HG03139 (cell line): Measurements from ENCODE around the gene CDK5RAP2.

Experiments used
- ATAC-seq: cut with Tn5 transposase; IDR thresholded peaks from one replicate; pipeline ENCODE4 v1.9.1; 2021; ENCODE audit not compliant: unreplicated experiment

CDK5RAP2 gene

DNA sequence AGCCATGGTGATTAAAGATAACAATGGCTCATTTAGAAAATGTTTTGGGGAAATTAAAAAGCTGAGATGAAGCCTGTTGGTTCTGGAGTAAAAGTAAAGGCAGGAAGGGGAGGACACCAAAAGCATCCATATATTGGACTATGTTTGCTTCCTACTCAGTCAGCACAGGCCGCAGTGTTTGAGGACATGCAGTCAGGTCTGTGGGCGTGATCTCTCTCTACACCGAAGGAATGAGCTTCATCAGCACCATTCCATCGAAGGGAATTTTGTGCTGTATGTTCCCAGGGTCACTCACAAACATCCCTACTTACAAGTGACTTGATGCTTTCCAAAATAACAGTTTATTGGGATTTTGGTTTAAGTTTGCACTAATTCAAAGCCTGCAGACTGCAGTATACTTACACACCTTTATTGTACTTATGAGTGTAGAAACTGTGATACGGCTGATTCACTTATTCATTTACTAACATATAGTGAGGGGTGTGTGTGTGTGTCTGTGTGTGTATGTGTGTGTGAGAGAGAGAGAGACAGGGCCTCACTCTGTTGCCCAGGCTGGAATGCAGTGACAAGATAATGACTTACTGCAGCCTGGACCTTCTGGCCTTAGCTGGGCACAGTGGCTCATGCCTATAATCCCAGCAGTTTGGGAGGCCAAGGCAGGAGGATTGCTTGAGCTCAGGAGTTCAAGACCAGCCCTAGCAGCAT, 13.4 kb upstream of the CDK5RAP2 start:
- no peak for ATAC-seq

DNA sequence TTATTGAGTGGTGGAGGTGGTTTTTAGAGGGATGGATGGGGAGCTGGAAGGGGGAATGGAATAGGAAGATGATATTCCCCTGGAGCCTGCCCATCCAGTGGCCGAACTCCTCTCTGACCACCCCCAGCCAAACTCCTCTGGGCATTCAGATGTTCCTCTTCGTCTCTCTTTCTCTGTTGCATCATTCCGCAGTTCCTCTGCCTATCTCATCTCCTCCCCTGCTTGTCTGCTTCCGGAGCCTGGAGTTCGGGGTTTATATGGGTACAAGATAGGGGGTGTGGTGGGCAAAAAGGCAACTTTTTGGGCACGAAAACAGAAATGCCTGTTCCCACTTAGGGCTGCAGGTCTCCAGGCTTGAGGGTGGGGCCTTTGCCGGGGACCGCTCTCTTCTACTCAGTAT, 12.2 kb upstream of the CDK5RAP2 start:
- no peak for ATAC-seq

DNA sequence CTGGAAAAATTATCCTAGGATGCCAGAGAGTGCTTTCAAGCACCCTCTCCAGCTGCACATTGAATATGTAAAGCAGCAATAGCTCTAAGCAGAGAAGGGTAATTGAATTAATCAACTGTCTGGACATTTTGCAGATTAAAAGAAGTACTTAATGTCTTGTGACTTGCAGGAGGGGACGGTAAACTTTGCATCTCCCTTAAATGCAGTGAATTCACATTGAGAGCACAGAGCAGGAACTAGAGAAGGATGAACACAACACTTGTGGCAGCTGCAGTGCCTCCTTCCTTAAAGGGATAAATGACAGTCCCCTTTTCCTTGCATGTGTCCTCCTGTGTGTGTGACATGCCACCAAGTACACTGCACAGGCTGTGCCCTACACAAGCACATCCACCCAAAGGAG, 7.4 kb upstream of the CDK5RAP2 start:
- no peak for ATAC-seq

DNA sequence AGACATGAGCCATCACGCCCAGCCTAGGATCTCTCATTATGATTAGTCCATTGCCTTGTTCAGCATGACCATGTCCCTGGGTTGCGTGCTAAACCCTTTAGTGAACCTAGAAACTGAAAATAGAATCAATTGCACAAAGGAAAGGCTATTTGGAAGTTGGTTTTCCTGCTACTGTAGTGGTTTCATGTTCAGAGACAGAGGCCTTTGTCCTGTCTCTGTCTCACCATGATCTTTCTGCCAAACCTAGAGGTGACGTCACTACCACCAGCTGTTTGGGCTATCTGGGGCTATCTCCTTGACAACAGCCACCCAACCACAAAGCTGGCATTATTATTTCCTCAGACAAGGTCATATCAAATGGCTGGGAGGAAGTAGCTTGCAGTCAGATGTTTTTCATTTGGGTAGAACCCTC, 4.0 kb upstream of the CDK5RAP2 start:
- no peak for ATAC-seq

DNA sequence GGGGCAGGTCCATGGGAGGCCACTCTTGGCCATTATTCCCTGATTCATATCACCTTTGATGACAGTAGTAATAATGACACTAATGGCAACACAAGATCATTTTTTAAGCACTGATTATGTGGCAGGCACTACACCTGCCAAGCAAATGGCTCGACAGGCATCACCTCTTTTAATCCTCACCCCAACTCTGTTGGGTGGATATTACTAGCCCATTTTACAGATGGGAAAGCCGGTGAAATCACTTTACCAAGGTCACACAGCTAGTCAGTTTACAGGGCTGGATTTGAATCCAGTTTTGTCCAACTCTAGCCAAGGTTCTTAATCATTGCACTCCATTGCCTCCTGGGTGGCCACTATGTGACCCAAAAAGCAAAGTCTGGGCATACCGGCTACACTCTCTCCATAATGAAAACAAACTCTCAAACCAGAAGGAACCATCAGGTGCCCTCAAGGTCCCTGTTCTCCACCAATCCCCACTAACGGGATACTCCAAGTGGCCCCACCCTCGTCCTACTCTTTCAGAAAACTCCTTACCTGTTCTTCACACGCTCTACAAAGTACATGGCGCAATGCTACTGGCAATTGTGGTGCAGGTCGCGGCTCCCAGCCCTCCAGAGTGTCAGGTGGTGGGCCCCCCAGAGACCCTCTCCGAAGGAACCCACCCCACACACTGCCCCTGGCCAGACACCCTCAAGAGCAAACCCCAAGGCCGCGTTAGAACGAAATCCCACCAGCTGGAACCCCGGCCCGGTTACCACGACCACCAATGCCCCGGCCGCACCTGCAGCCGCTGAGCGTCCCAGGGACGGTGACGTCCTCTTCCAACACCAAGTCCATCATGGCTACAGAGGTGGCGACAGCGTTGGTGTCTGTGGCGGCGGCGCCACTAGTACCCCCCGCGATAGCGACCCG, 572 bp downstream of the CDK5RAP2 start:
- ATAC-seq: peak; percentile 31

DNA sequence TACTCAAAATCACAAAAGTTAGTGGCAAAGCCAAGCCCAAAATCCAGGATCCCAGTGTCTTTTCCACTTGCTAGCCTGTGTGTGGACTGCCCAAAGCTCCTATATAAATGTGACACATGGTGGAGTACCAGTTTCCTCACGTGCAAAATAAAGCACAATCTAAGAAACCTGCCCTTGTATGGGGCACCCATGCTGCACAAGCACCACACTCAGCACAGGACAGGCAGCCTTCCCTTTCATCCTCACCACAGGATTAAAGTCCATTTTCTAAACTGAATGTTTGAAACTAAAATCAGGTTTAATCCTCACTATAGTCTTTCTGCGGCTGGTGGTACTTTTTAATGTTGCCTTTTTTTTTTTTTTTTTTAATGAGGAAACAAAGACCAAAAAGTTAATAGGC, 5.5 kb downstream of the CDK5RAP2 start:
- ATAC-seq: no peak

DNA sequence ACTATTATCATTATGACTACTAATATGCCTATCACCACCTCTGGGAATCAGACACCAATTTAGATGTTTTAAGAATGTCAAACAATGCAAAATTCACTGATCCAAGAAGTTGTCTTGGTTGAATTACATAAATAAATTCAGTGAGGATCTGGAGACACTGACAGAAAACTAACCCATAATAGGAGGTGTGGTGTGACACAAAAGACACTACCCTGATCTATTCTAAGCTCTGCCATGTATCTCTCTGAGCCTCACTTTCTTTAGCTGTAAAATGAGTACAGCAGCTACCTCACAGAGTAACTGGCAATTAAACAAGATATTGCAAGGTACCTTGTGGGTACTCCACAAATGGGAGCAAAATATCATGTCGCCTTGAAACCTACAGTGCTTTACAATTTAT, 7.5 kb downstream of the CDK5RAP2 start:
- ATAC-seq: no peak

DNA sequence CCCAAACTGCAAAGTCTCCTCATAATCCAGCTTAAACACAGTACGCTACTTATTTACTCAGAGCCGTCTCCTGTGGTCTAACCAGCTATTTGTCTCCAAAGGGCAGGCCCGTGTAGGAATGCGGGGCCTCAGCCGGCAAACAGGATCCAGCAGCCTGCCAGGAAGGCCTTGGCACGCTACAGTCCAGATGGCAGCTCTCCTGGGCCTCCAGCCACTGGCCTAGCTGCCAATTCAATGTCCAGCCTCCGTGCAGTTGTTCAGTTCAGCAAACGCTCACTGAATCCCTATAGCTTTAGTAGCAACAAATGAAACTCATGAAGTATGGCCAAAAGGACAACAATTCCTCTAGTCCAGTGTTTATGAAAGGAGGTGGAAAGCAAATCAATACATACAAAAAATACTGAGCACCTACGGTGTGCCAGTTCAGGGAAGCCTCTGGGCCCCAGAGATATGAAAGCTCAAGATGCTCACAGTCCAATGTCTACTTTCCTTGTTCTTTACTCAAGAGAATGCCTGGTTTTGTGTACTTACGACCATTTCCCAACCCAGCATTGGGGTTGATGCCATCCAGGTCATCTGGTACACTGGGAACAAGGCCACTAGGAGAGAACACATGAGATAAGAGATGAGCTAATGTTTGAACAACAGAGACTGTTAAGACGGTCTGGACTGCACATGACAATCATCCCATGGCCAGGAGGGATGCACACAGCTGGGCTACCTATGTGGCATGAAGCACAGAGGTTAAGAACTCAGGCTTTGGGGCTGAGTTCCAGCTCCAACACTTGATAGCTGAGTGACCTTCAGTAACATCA, 8.3 kb downstream of the CDK5RAP2 start:
- no peak for ATAC-seq

DNA sequence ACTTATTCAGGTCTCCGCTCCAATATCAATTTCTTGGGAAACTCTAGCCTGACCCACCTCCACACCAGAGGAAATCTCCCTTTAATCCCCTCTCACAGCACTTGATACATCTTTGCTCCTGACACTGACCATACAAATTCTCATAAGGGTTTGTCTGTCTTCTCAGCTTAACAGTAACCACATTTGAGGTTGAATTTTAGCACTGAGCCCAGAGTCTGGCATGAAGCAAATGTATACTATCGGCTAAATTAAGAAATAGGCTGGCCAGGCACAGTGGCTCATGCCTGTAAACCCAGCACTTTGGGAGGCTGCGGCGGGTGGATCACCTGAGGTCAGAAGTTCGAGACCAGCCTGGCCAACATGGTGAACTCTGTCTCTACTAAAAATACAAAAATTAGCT, 9.7 kb downstream of the CDK5RAP2 start:
- no peak for ATAC-seq

DNA sequence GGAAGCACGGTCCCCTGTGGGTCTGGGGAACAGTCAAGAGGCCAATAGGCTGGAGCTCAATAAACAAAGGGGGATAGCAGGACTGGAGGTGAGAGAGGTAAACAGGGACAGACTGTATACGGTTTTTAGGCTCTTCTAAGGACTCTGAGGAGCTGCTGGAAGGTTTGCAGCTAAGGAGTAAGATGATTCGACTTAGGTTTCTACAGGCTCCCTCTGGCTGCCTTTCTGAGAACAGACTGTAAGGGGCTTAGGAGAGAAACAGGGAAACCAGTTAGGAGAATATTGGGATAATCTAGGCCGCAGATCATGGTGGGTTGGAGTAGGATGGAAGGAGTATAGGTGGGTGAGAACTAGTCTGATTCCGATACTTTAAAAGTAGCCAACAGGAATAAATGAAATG, 10.4 kb downstream of the CDK5RAP2 start:
- no peak for ATAC-seq

DNA sequence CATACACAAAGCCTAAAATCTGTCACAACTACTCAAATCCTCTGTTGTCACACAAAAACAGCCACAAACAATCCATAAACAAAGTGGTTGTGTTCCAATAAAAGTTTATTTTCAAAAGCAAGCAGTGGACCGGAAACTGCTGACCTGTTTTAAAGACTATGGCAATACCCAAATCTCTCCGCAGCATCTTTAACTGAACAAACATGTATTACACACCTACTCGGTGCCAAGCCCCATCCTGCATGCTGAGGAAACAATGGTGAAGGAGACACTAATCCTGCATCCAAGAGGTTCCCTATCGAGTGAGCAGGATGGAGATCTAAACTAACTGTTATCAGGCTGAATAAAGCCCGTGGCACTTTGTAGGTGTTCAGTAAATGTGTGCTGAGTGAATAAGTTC, 11.2 kb downstream of the CDK5RAP2 start:
- ATAC-seq: no peak

DNA sequence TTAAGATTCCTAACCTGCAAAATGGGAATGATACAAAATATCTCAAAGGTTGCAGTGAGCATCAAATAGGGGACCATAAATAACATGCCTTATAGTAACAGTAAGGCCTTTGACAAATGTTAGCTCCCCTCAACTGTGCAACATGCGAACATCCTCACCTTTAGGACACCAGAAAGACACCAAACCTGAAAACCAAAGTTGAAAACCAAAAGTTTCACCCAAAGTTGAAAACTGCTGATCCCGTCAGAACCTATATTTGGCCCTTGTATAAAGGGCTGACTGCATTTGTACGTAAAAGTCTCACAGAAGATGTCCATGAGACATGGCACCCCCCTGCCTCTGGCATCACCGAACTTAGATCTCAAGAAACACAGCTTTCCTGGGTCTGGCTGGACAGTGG, 12.1 kb downstream of the CDK5RAP2 start:
- ATAC-seq: no peak

DNA sequence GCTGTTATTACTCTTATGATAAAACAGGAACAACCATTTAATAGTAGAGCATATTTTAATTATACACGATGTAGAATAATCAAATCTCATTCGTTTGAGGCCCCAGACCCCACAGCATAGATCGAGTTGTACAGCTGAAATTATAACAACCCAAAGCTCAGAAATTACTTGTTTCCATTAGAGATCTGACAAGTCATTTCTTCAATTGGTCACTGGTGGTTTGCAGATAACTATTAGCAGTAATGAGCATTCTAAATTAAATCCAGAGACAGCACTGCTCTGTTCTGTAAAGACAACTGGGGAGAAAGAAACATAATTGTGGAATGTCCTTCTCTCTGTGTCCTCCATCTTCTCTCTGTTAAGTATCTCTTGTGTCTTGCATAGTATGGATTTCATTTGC, 12.9 kb downstream of the CDK5RAP2 start:
- ATAC-seq: no peak

DNA sequence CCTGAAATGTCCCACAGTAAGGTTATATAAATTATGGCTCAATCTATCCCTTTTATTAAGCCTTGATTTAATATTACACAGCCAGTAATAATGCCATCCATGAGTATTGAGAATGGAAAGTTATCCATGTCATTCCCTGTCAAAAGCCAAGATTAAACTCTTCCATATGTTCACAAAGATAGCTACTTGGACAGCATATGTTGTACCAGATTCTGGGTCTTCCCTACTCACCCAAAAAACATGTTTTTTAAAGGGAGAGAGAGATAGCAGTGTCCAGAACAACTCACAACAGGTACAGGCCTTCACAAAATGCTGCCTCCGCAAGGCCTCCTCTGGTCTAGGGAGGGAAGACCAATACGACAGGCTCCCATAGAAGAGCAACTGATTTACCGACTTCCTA, 15.4 kb downstream of the CDK5RAP2 start:
- ATAC-seq: no peak

DNA sequence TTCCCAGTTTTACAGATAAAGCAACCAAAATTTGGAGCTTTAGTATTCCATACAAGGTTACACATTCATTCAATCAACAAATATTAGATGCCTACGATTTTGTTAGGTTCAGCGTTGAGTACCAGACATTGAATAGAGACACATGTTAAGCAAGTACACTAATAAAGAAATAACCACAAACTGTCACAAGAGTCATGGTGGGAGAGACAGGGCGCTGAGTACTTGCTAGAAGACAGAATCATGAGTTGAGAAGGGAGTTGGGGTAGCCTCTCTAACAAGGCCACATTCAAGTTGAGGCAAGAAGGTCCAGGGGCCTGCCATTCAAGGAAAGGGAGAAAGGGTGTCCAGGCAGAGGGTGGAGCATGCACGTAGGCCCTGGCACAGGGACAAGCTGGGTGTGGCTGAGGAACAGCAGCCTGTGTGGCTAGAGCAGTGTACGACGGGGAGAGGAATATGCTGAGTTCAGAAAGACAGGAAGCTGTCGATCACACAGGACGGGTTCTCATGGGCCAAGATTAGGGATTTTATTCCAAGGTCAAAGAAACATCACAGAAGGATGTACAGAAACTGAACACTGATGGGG, 17.0 kb downstream of the CDK5RAP2 start:
- no peak for ATAC-seq

DNA sequence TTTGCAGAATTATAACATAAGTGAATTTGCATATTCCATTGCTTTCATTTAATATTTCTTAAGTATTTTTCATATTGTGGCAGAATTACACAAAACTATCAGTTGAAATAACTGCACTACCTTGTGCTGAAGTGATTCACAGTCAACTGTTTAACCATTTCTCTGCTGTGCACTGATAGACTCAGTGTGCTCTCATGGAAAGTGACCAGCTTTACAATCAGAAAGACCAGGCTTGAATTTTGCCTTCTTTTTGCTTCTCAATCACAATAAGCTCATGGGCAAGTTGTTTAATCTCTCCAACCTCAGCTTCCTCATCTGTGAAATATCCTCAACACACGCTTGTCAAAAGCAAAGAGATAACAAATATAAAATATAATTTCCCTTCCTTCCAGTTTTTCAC, 18.3 kb downstream of the CDK5RAP2 start:
- ATAC-seq: no peak

DNA sequence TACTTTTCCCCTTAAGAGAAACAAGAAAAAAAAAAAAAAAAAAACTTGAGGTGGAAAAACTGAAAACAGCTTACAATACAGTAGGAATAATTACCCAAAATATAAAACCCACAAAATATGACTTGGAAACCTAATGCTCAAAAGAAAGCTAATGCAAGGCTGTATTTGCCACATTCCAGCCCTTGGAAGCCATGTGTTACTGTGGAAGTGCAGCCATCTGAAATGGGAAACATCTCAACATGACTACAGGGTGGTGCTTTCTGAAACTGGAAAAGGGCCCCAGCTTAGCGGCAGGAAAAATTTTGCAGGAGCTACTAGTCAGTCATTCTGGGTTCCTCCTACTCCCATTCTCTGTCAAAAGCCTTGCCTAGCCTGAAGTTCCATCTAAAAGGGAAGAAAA, 20.4 kb downstream of the CDK5RAP2 start:
- no peak for ATAC-seq

DNA sequence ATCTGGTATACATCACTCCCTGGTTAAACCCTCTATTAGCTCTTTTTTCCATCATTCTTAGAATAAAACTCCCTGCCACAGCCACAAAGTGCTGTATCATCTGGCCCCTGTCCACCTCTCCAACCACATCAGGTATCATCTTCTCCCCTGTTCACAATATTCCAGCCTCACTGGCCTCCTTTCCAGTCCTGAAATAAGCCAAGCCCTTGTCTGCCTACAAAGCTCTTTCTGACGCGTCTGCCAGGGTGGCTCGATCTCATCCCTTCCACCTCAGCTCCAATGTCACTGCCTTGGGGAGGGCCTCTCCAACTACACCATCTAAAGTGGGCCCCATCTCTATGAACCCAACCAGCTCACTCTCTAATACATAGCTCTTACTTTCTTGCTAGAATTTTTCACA, 21.5 kb downstream of the CDK5RAP2 start:
- no peak for ATAC-seq

DNA sequence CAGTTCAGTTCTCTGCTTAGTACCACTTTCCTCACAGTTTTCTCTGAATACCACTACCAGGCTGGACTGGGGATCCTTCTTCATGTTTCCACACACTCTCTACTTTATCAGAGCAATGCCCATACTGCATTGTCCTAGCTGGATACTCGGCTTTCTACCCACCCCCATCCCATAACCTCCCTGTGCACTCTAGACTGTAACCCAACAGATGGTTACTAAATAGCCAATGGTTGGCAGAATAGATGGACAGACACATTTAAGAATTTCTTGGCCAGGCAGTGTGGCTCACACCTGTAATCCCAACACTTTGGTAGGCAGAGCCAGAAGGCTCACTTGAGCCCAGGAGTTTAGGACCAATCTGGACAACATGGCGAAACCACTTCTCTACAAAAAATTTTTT, 22.8 kb downstream of the CDK5RAP2 start:
- ATAC-seq: no peak

DNA sequence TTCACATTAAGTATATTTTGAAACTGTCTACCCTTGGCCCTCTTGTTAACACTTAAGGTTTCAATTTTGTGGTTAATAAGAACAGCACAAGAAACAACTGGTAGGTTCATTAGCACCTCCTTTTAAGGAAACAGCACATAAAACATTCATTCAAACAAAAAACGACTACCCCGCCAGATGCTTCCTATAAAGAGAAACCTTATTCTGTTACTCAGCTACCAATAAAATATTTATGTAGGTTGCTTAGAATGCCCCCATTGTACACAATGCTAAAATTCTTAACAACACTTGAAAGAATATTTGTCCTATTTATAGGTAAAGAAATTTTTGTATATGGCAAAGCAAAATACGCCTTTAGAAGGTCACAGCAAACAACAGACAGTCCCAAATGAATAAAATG, 23.2 kb downstream of the CDK5RAP2 start:
- ATAC-seq: no peak

DNA sequence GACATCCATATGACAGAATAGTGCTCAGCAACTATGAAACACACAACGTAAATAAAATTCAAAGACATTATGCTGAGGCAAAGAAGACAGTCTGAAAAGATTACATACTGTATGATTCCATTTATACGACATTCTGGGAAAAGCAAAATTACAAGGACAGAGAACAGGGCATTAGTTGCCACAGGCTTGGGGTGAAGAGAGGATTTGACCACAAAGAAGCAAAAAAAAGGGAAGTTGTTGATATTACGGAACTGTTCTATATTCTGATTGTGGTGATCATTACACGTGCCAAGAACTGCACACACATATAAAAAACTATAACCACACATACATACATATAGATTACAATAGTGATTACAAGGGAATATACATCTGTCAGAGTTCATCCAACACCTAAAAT, 24.1 kb downstream of the CDK5RAP2 start:
- ATAC-seq: no peak
